PC-3 (cell line): ENCODE data around the gene DHX32. TPM values are rescaled to one million over a fixed set of nuclear protein-coding genes. Genes with fewer than 3 reads are reported as not detected.
"Not testable (repeated sequence)": the region's sequence is repeated elsewhere in the genome, so short reads cannot be mapped to it uniquely, and the experiment has no call there.

Experiments used
- ATAC-seq: fragments of 200-7000 bp; cut with Tn5 transposase; 2 replicates; pipeline ENCODE4 v1.9.1; 2020; ENCODE audit warnings: mild to moderate bottlenecking, moderate library complexity
- BruUV-seq: library from RNA; stranded (reverse); fragments of 400-500 nt; replicated peaks from 2 replicates; lab custom pipeline; 2021; lab: Mats Ljungman, UMichigan
- CTCF ChIA-PET: fragments of 300-600 bp; sonication (Branson Sonifier 250); formaldehyde crosslinking; loops from one replicate; lab custom pipeline; 2022; ENCODE audit warnings: antibody characterized with exemption; lab: Charles Lee
- POLR2A ChIA-PET: fragments of 300-600 bp; sonication (Branson Sonifier 250); formaldehyde crosslinking; loops from one replicate; lab custom pipeline; 2022; ENCODE audit warnings: antibody characterized with exemption; ENCODE audit not compliant: unreplicated experiment; lab: Charles Lee
- DNase-seq: peaks from one replicate; pipeline ENCODE4 v3.0.0-alpha.2; 2015
- H2AFZ ChIP-seq: fragments of 300-600 bp; sonication (generic); 2 replicates; pipeline ENCODE4 v1.6.0; 2016; ENCODE audit warnings: antibody characterized with exemption, low read length
- H3F3A ChIP-seq: fragments of 300-600 bp; sonication (generic); one replicate; pipeline ENCODE4 v1.6.0; 2017; ENCODE audit warnings: antibody characterized with exemption, low read length, control low read depth, mild to moderate bottlenecking; ENCODE audit not compliant: unreplicated experiment
- H3K27ac ChIP-seq: fragments of 300-600 bp; sonication (generic); 2 replicates; pipeline ENCODE4 v1.5.1; 2016; ENCODE audit warnings: mild to moderate bottlenecking, low read length
- H3K27me3 ChIP-seq: fragments of 300-600 bp; sonication (generic); 2 replicates; pipeline ENCODE4 v1.6.1; 2016; ENCODE audit warnings: low read length, mixed read lengths
- H3K36me3 ChIP-seq: fragments of 300-600 bp; sonication (generic); 2 replicates; pipeline ENCODE4 v1.6.1; 2016; ENCODE audit warnings: low read depth, mixed run types, low read length, mixed read lengths
- H3K4me1 ChIP-seq: fragments of 300-600 bp; sonication (generic); 2 replicates; pipeline ENCODE4 v1.5.1; 2016; ENCODE audit warnings: low read length; ENCODE audit not compliant: insufficient read depth
- H3K4me2 ChIP-seq: fragments of 300-600 bp; sonication (generic); 2 replicates; pipeline ENCODE4 v1.6.0; 2016; ENCODE audit warnings: low read length
- H3K4me3 ChIP-seq: fragments of 300-600 bp; sonication (generic); 2 replicates; pipeline ENCODE4 v1.5.1; 2016; ENCODE audit warnings: mild to moderate bottlenecking, low read length, mixed read lengths
- H3K79me2 ChIP-seq: fragments of 300-600 bp; sonication (generic); 2 replicates; pipeline ENCODE4 v1.6.1; 2017; ENCODE audit warnings: low read length, mixed read lengths
- H3K9ac ChIP-seq: fragments of 300-600 bp; sonication (generic); 2 replicates; pipeline ENCODE4 v1.6.0; 2016; ENCODE audit warnings: mild to moderate bottlenecking, low read length
- H3K9me2 ChIP-seq: fragments of 300-600 bp; sonication (generic); replicated peaks from 2 replicates; pipeline ENCODE4 v1.6.1; 2016; ENCODE audit warnings: mixed run types, low read length, mixed read lengths
- H3K9me3 ChIP-seq: fragments of 300-600 bp; sonication (generic); 2 replicates; pipeline ENCODE4 v1.6.1; 2016; ENCODE audit warnings: low read length, mixed read lengths
- H4K20me1 ChIP-seq: fragments of 300-600 bp; sonication (generic); 2 replicates; pipeline ENCODE4 v1.6.1; 2016; ENCODE audit warnings: low read length, mixed read lengths
- CTCF ChIP-seq: fragments of 300-600 bp; sonication (generic); conservative IDR thresholded peaks from 2 replicates; pipeline ENCODE4 v1.5.1; 2017; ENCODE audit warnings: antibody characterized with exemption, low read depth, mild to moderate bottlenecking, low read length
- EZH2 ChIP-seq: fragments of 300-600 bp; sonication (generic); IDR thresholded peaks from one replicate; pipeline ENCODE4 v1.6.1; 2017; ENCODE audit warnings: antibody characterized with exemption, mild to moderate bottlenecking, low read length; ENCODE audit not compliant: unreplicated experiment
- EZH2phosphoT487 ChIP-seq: fragments of 300-600 bp; sonication (generic); IDR thresholded peaks from 2 replicates; pipeline ENCODE4 v1.6.1; 2018; ENCODE audit warnings: mild to moderate bottlenecking, antibody characterized with exemption, low read length, borderline replicate concordance
- intact Hi-C: fragments of 100-400 bp; cut with micrococcal nuclease; formaldehyde crosslinking; loops from 2 replicates; pipeline ENCODE4 v1.9.0; 2023
- total RNA-seq: library from RNA; depleted of rRNA; stranded (reverse); fragments of >200 nt; gene quantifications from 2 replicates; pipeline ENCODE4 v1.2.3, GENCODE V29; 2014

The DHX32 gene
- total RNA-seq, 1 experiment from 2014 or later: 38.7 TPM

- Histone ChIP-seq H3K4me2 (no peak overlapping the region), H3K9me3 (no peaks in the 10 kb centered on the region), H2AFZ (no peak overlapping the region), H3K4me3 (no peak overlapping the region), H3K9ac (no peak overlapping the region; the same call in 1 of the 2 replicates), H3K36me3 (no peaks in the 10 kb centered on the region), H3K79me2 (no peaks in the 10 kb centered on the region), H3K4me1 (0 out of 2 replicates have a peak, but pooled peaks cover 3% of the 10 kb centered on the region), H3F3A (no peaks in the 10 kb centered on the region), H3K27ac (peak overlapping the region; percentile 7), H3K27me3 (no peaks in the 10 kb centered on the region), H3K9me2 (no peaks in the 10 kb centered on the region), H4K20me1 (no peaks in the 10 kb centered on the region)
- no peak for TF ChIP-seq CTCF
- TF ChIP-seq EZH2phosphoT487: no peak
- TF ChIP-seq EZH2: no peak
- no peak; the same call in 1 of the 2 replicates for ATAC-seq
- no TSS peak for BruUV-seq
- CTCF ChIA-PET: no interaction called here
- DNase-seq: peak; percentile 55
- POLR2A ChIA-PET: interaction anchor here (0.6 kb wide), 1 partner anchor 28 kb away, joined by 3 read pairs; no protein-coding TSS in a partner anchor
- intact Hi-C loops: no loop called here
Observed at GRCh38 chr10:125916977-125917376, 35.9 kb upstream of the DHX32 start.

- H3K36me3 ChIP-seq, H3K9me2 ChIP-seq, H2AFZ ChIP-seq, H3K4me2 ChIP-seq, H3K4me3 ChIP-seq, BruUV-seq, ATAC-seq, H4K20me1 ChIP-seq, H3K79me2 ChIP-seq, POLR2A ChIA-PET, H3K27ac ChIP-seq, H3K9me3 ChIP-seq, intact Hi-C loops, H3K9ac ChIP-seq, H3K27me3 ChIP-seq, CTCF ChIA-PET, DNase-seq, H3F3A ChIP-seq, H3K4me1 ChIP-seq: not testable (repeated sequence)
Observed at GRCh38 chr10:125913277-125913676, 32.2 kb upstream of the DHX32 start.

- H3K27me3 ChIP-seq: no peaks in the 10 kb centered on the region
- H3K4me1 ChIP-seq: 0 out of 2 replicates have a peak, but pooled peaks cover 6% of the 10 kb centered on the region
- TF ChIP-seq CTCF: no peak
- no peak for TF ChIP-seq EZH2phosphoT487
- TF ChIP-seq EZH2: no peak
- H2AFZ ChIP-seq: no peak overlapping the region
- H3K9me3 ChIP-seq: no peaks in the 10 kb centered on the region
- CTCF ChIA-PET: no interaction called here
- BruUV-seq: no TSS peak
- ATAC-seq (peak; percentile 61), DNase-seq (peak; percentile 22)
- H3K4me2 ChIP-seq: no peak overlapping the region
- H3K9ac ChIP-seq: no peak overlapping the region
- POLR2A ChIA-PET: no interaction called here
- no peaks in the 10 kb centered on the region for H3K79me2 ChIP-seq
- H3K36me3 ChIP-seq: no peaks in the 10 kb centered on the region
- no peaks in the 10 kb centered on the region for H4K20me1 ChIP-seq
- intact Hi-C loops: no loop called here
- no peak overlapping the region for H3K27ac ChIP-seq
- H3K9me2 ChIP-seq: no peaks in the 10 kb centered on the region
- no peaks in the 10 kb centered on the region for H3F3A ChIP-seq
- H3K4me3 ChIP-seq: no peak overlapping the region
Observed at GRCh38 chr10:125911990-125912389, 30.9 kb upstream of the DHX32 start.
